ENCODE data around the gene SERPINE3. TPM values are rescaled to one million over a fixed set of nuclear protein-coding genes. Genes with fewer than 3 reads are reported as not detected.

SERPINE3 gene
- total RNA-seq, 2 donors from 2014 or later: not detected

DNA sequence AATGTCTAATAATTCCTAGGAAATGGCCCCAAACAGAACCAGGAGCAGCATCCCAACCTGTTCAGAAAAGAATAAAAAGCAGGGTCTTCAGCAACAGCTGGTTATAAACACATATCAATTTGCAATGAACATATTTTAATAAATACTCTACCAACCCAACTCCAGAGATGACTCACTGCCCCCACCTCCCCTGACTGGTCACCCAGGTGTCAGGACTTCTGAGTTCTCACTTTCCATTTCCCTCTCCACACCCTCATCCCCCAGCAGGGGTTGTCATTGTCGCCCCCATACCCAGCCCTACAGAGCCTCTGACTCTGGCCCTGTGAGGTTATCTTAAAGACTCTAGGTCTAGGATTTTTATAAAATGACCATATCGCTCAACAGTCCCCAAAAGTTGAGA, 6.9 kb downstream of the SERPINE3 start:
- WGBS: 83% methylated on average over 2 of the region's 2 CpGs
- intact Hi-C loops (cut with DNase I): no loop called here

GRCh38 chr13:51347099-51347498, 7.6 kb downstream of the SERPINE3 start:
- Histone ChIP-seq H3K9me3 (no peaks in the 10 kb centered on the region), H3K4me1 (replicated peaks) (no peaks in the 10 kb centered on the region), H3K4me3 (no peak overlapping the region), H3K27ac (no peak overlapping the region), H3K36me3 (no peaks in the 10 kb centered on the region), H3K27me3 (replicated peaks; ENCODE audit: insufficient read depth) (no peaks in the 10 kb centered on the region)
- TF ChIP-seq POLR2AphosphoS5 (IDR thresholded peaks at IDR 0.05) (no peak), CTCF (IDR thresholded peaks at IDR 0.05) (no peak), POLR2A (IDR thresholded peaks at IDR 0.05) (no peak)
- DNase-seq (ENCODE audit: low spot score): no peak
- 88% methylated on average over 9 of the region's 9 CpGs for WGBS
- intact Hi-C loops (cut with DNase I): no loop called here

More for the DNA sequence above, 6.9 kb downstream of the SERPINE3 start:
- Histone ChIP-seq H3K9me3 (no peaks in the 10 kb centered on the region), H3K4me3 (no peak overlapping the region), H3K4me1 (replicated peaks) (no peaks in the 10 kb centered on the region), H3K36me3 (no peaks in the 10 kb centered on the region), H3K27ac (no peak overlapping the region), H3K27me3 (replicated peaks; ENCODE audit: insufficient read depth) (no peaks in the 10 kb centered on the region)
- no peak for DNase-seq (ENCODE audit: low spot score)
- TF ChIP-seq POLR2A (IDR thresholded peaks at IDR 0.05) (no peak), CTCF (IDR thresholded peaks at IDR 0.05) (no peak), POLR2AphosphoS5 (IDR thresholded peaks at IDR 0.05) (no peak)

- H3K4me1 ChIP-seq (replicated peaks): no peaks in the 10 kb centered on the region
- WGBS: 86% methylated on average over 10 of the region's 10 CpGs
- H3K4me3 ChIP-seq: no peak overlapping the region
- no peak for DNase-seq (ENCODE audit: low spot score)
- TF ChIP-seq POLR2A (IDR thresholded peaks at IDR 0.05): no peak
- no peak for TF ChIP-seq POLR2AphosphoS5 (IDR thresholded peaks at IDR 0.05)
- no peak for TF ChIP-seq CTCF (IDR thresholded peaks at IDR 0.05)
- no peaks in the 10 kb centered on the region for H3K36me3 ChIP-seq
- H3K9me3 ChIP-seq: no peaks in the 10 kb centered on the region
- H3K27me3 ChIP-seq (replicated peaks; ENCODE audit: insufficient read depth): no peaks in the 10 kb centered on the region
- intact Hi-C loops (cut with DNase I): no loop called here
- H3K27ac ChIP-seq: no peak overlapping the region
Measured at GRCh38 chr13:51348069-51348967, 8.8 kb downstream of the SERPINE3 start.

DNA sequence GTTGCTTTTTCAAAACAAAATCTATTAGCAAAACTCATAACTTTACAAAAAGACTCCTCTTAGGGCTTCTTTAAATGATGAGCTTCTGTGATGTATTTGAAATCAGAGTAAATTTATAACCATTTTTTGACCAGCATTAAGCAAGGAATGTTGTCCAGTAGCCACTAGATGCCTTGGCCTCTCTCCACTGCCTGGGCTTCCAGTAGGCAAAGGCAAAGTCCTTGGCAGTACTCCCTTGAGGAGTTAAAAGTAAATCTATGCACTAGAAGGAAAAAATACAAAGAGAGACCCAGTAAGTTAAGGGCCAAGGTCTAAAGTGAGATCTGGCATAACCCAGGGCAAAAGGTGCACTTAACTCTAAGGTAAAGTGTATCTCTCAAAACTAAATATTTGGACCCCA, 9.5 kb downstream of the SERPINE3 start:
- Histone ChIP-seq H3K36me3 (no peaks in the 10 kb centered on the region), H3K4me1 (replicated peaks) (no peaks in the 10 kb centered on the region), H3K9me3 (no peaks in the 10 kb centered on the region), H3K27ac (no peak overlapping the region), H3K27me3 (replicated peaks; ENCODE audit: insufficient read depth) (no peaks in the 10 kb centered on the region), H3K4me3 (no peak overlapping the region)
- TF ChIP-seq POLR2A (IDR thresholded peaks at IDR 0.05): no peak
- no peak for TF ChIP-seq POLR2AphosphoS5 (IDR thresholded peaks at IDR 0.05)
- no peak for TF ChIP-seq CTCF (IDR thresholded peaks at IDR 0.05)
- intact Hi-C loops (cut with DNase I): no loop called here
- no peak for DNase-seq (ENCODE audit: low spot score)

- H3K9me3 ChIP-seq: no peaks in the 10 kb centered on the region
- no peak for DNase-seq (ENCODE audit: low spot score)
- no peaks in the 10 kb centered on the region for H3K4me1 ChIP-seq (replicated peaks)
- TF ChIP-seq POLR2A (IDR thresholded peaks at IDR 0.05) (no peak), POLR2AphosphoS5 (IDR thresholded peaks at IDR 0.05) (no peak), CTCF (IDR thresholded peaks at IDR 0.05) (no peak)
- no peaks in the 10 kb centered on the region for H3K36me3 ChIP-seq
- intact Hi-C loops (cut with DNase I): no loop called here
- no peaks in the 10 kb centered on the region for H3K27me3 ChIP-seq (replicated peaks; ENCODE audit: insufficient read depth)
- 65% methylated on average over 2 of the region's 2 CpGs for WGBS
- H3K27ac ChIP-seq: no peak overlapping the region
- no peak overlapping the region for H3K4me3 ChIP-seq
Measured at GRCh38 chr13:51355217-51355616, 15.7 kb downstream of the SERPINE3 start.

Data from prostate gland (tissue), 2 donors.